ENCODE results near the gene ACTG2.

ACTG2 gene

DNA sequence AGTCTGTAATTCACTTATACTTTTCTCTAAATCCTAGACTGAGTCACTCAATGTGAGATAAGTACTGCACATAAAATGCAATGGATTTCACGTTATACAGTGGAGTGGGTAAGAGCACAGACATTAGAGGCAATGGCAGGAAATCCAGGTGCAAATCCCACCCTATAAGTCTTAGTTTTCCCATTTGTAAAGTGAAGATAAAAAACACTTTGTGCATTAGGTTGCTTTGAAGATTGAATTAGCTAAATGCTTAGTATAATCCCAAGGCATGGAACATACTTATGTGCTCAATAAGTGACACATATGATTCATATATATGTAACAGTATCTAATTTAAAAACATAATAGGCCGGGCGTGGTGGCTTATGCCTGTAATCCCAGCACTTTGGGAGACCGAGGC is 10.5 kb downstream of the ACTG2 start:
- TF ChIP-seq CTCF (IDR thresholded peaks at IDR 0.05): no peak

- TF ChIP-seq CTCF (IDR thresholded peaks at IDR 0.05): no peak
Observed at GRCh38 chr2:73904952-73905351, 12.1 kb downstream of the ACTG2 start.

GRCh38 chr2:73906847-73907505 is 14.2 kb downstream of the ACTG2 start:
- no peak for TF ChIP-seq CTCF (IDR thresholded peaks at IDR 0.05)

GRCh38 chr2:73907840-73908452 is 15.1 kb downstream of the ACTG2 start:
- TF ChIP-seq CTCF (IDR thresholded peaks at IDR 0.05): no peak

- TF ChIP-seq CTCF (IDR thresholded peaks at IDR 0.05): no peak
Observed at GRCh38 chr2:73908689-73909652, 16.2 kb downstream of the ACTG2 start.

- no peak for TF ChIP-seq CTCF (IDR thresholded peaks at IDR 0.05)
Observed at GRCh38 chr2:73910873-73911547, 18.2 kb downstream of the ACTG2 start.

DNA sequence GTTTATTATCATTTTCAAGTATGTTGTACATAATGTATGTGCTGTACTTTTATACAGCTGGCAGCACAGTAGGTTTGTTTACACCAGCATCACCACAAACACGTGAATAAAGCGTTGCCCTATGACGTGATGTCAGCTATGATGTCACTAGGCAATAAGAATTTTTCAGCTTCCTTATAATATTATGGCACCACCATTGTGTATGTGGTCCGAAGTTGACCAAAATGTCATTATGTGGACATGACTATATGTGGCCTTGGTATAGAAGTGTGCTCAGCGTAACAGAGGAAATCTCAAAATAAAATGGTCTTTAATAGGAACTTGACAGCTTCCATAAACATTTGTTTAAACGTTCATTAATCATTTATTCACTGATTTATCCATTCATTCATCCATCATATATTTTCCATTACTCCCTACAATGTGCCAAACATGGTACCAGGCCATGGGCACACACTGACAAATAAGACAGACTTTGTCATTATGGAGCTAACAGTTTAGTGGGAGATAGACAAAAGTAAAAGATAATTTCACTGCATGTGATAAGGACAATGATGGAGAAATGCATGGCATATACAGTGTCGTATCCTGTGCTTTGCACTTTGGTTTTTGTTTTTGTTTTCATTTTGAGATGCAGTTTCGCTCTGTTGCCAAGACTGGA is 18.9 kb downstream of the ACTG2 start:
- no peak for TF ChIP-seq CTCF (IDR thresholded peaks at IDR 0.05)
